ENCODE results near the gene CCDC85C. TPM values are rescaled to one million over a fixed set of nuclear protein-coding genes. Genes with fewer than 3 reads are reported as not detected.

Gene CCDC85C
- total and polyA plus RNA-seq, 10 of the 15 experiments (the other 5 are each of a cell fraction or from before 2014, with no cell fraction given), result 0.03 to 3.6 (median 1.1) TPM

- Histone ChIP-seq H3K4me1 (ENCODE audit: control insufficient read depth, insufficient read depth, low read length) (no peaks in the 10 kb centered on the region), H3K27ac (ENCODE audit: control insufficient read depth, insufficient read depth) (no peak overlapping the region), H3K27me3 (replicated peaks in 1 of 2; ENCODE audit: control insufficient read depth in 2 of 2, insufficient read depth in 2 of 2, low read length in 1 of 2) (peaks cover 0 to 3% of the 10 kb centered on the region in 2 experiments; a peak in 2 of 4 replicates), H3K9ac (ENCODE audit: control insufficient read depth, insufficient read depth, low read length) (no peak overlapping the region), H3K4me2 (ENCODE audit: control insufficient read depth, insufficient read depth) (no peak overlapping the region), H2AFZ (ENCODE audit: control insufficient read depth, low read depth, low read length) (no peak overlapping the region), H4K20me1 (ENCODE audit: control insufficient read depth, insufficient read depth) (no peaks in the 10 kb centered on the region), H3K9me3 (replicated peaks; ENCODE audit: control insufficient read depth, insufficient read depth, low read length) (no peaks in the 10 kb centered on the region), H3K79me2 (ENCODE audit: control insufficient read depth, insufficient read depth, low read length) (no peaks in the 10 kb centered on the region), H3K4me3 (no peak overlapping the region), H3K36me3 (ENCODE audit: control insufficient read depth in 2 of 2, insufficient read depth in 2 of 2, low read length in 1 of 2) (no peaks in the 10 kb centered on the region)
- 22% methylated on average over 11 of the region's 11 CpGs for WGBS (ENCODE audit: insufficient coverage, insufficient replicate concordance, low lambda C conversion rate, missing lambda C conversion rate)
- no peak for ATAC-seq
- in situ Hi-C loops (cut with MboI), result no loop called here
- CTCF ChIA-PET, result no interaction called here
- DNase-seq (ENCODE audit: low read depth, low spot score), result no peak
- POLR2A ChIA-PET, result no interaction called here
- no TSS peak for BruUV-seq (replicated peaks)
- RAD21 ChIA-PET (ENCODE audit: unreplicated experiment), result no interaction called here
- intact Hi-C loops (cut with micrococcal nuclease; ENCODE audit: unreplicated experiment), result no loop called here
- no peak for TF ChIP-seq CBX3 (IDR thresholded peaks at IDR 0.05; ENCODE audit: borderline replicate concordance, low read depth)
- peak; percentile 28; the same call in 1 of the 2 replicates for TF ChIP-seq PKNOX1 (IDR thresholded peaks at IDR 0.05)
- TF ChIP-seq SIN3A (IDR thresholded peaks at IDR 0.05; ENCODE audit: low read depth, low read length), result no peak
- TF ChIP-seq STAT1 (conservative IDR thresholded peaks at IDR 0.05), result no peak
- TF ChIP-seq HDAC2 (IDR thresholded peaks at IDR 0.05), result no peak
- TF ChIP-seq IRF4 (IDR thresholded peaks at IDR 0.05; ENCODE audit: low read depth, low read length), result no peak
- no peak for TF ChIP-seq MAX (IDR thresholded peaks at IDR 0.05; ENCODE audit: low read depth, low read length)
- FAIRE-seq, result no peak
- SMC1A ChIA-PET (ENCODE audit: uncharacterized antibody, unreplicated experiment), result no interaction called here
These were observed 8.2 kb upstream of the CCDC85C start for GRCh38 chr14:99612071-99612737.

All from GM12878 (cell line).